C4-2B (cell line): ENCODE results near the gene KRTAP12-4.

Source experiments
- CTCF ChIP-seq: fragments of 450-650 bp; conservative IDR thresholded peaks from 2 replicates; pipeline ENCODE4 v1.5.1; 2017; ENCODE audit warnings: mild to moderate bottlenecking
- ZFX ChIP-seq: fragments of 450-650 bp; IDR thresholded peaks from 2 replicates; pipeline ENCODE4 v1.6.1; 2017

- TF ChIP-seq CTCF (no peak), ZFX (no peak)
Measured at GRCh38 chr21:44681861-44682579, 27.6 kb upstream of the KRTAP12-4 start, which contains the start of gene KRTAP12-1.
